ENCODE results near the gene SECISBP2L. TPM values are rescaled to one million over a fixed set of nuclear protein-coding genes. Genes with fewer than 3 reads are reported as not detected.

Gene SECISBP2L
- total and polyA plus RNA-seq, 2 experiments from 2014 or later, result 18.6 to 28.3 TPM

DNA sequence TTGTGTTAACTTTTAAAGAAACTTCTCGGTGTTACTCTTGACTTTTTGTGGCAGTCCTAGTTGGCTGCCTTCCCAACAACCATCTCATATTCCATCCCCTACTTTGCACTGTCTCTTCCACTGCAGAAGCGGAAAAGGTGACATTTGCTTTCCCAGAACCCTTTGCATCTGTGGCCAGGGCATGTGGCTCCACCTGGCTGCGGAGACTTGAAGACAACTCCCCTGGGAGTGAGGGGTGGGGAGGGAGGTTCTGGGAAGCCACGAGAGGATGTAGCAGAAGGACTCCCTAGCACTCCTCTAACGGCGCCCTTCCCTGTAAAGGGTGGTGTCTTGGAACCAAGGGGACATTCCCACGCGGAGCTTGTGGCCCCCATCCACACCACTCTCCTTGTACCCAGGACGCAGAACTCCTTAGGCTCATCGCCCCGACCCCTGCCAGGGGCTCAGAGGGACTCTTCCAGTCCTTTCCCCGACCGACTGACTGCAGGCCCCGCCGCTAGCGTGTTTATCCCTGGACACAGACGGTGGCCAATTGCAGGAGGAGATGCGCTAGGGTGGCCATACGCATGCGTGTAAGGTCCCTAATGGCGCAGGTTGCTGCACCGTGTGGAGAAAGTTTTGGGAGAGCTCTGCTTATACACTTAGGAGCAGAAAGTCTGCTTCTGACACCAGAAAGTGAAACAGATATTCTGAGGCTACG, 33.2 kb upstream of the SECISBP2L start:
- no peak overlapping the region for H3K4me2 ChIP-seq
- no peak overlapping the region for H3K27ac ChIP-seq (ENCODE audit: low read depth)
- TF ChIP-seq, protein P1, sequence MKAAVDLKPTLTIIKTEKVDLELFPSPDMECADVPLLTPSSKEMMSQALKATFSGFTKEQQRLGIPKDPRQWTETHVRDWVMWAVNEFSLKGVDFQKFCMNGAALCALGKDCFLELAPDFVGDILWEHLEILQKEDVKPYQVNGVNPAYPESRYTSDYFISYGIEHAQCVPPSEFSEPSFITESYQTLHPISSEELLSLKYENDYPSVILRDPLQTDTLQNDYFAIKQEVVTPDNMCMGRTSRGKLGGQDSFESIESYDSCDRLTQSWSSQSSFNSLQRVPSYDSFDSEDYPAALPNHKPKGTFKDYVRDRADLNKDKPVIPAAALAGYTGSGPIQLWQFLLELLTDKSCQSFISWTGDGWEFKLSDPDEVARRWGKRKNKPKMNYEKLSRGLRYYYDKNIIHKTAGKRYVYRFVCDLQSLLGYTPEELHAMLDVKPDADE (IDR thresholded peaks at IDR 0.05), result no peak
- TF ChIP-seq JUNB (IDR thresholded peaks at IDR 0.05; ENCODE audit: unreplicated experiment) (no peak), CTCF (conservative IDR thresholded peaks at IDR 0.05; ENCODE audit: low read depth in 2 of 2) (peak; percentile 31 to 65; a peak in 3 of 4 replicates)
- H3K27me3 Mint-ChIP-seq (ENCODE audit: insufficient read depth, low read depth, poor library complexity), result no peaks in the 10 kb centered on the region
- H3K9me3 Mint-ChIP-seq, result no peaks in the 10 kb centered on the region; the same call in 2 of the 3 replicates
- H4K20me1 ChIP-seq (replicated peaks; ENCODE audit: insufficient read depth), result no peaks in the 10 kb centered on the region
- DNase-seq (ENCODE audit: low spot score) (peak; percentile 42), ATAC-seq (peak; percentile 65)
- H2AFZ ChIP-seq, result no peak overlapping the region
- H3K4me3 ChIP-seq, result no peak overlapping the region
- H3K27me3 ChIP-seq (ENCODE audit: insufficient read depth), result no peaks in the 10 kb centered on the region
- H3K27ac Mint-ChIP-seq, result no peak overlapping the region
- H3K4me1 Mint-ChIP-seq, result no peaks in the 10 kb centered on the region; the same call in 2 of the 3 replicates
- no peaks in the 10 kb centered on the region for H3K4me1 ChIP-seq (ENCODE audit: insufficient read depth)
- H3K79me2 ChIP-seq (replicated peaks; ENCODE audit: insufficient read depth), result no peaks in the 10 kb centered on the region
- H3K36me3 ChIP-seq (ENCODE audit: insufficient read depth), result no peaks in the 10 kb centered on the region
- H3F3A ChIP-seq (replicated peaks; ENCODE audit: low read depth), result no peaks in the 10 kb centered on the region
- no peak overlapping the region for H3K4me3 Mint-ChIP-seq
- no peaks in the 10 kb centered on the region for H3K36me3 Mint-ChIP-seq (ENCODE audit: low read depth)
- peaks cover 5% of the 10 kb centered on the region; the same call in 1 of the 2 replicates for H3K9me2 ChIP-seq (ENCODE audit: insufficient read depth)

GRCh38 chr15:49075881-49076280, 29.6 kb upstream of the SECISBP2L start:
- no peaks in the 10 kb centered on the region; the same call in 2 of the 3 replicates for H3K4me1 Mint-ChIP-seq
- TF ChIP-seq POLR2AphosphoS5 (IDR thresholded peaks at IDR 0.05; ENCODE audit: low read depth) (no peak), JUNB (IDR thresholded peaks at IDR 0.05; ENCODE audit: unreplicated experiment) (no peak), STAT1 (IDR thresholded peaks at IDR 0.05; ENCODE audit: unreplicated experiment) (no peak), ZNF331 (CRISPR knock-in tag; IDR thresholded peaks at IDR 0.05; ENCODE audit: low read depth) (no peak), CREB1 (CRISPR knock-in tag; IDR thresholded peaks at IDR 0.05; ENCODE audit: low read depth) (no peak), ZNF114 (CRISPR knock-in tag; IDR thresholded peaks at IDR 0.05) (no peak), NANOG (IDR thresholded peaks at IDR 0.05; ENCODE audit: borderline replicate concordance) (no peak), EZH2phosphoT487 (IDR thresholded peaks at IDR 0.05; ENCODE audit: unreplicated experiment) (no peak)
- TF ChIP-seq, protein P1 (IDR thresholded peaks at IDR 0.05), result no peak
- TF ChIP-seq, protein P2, sequence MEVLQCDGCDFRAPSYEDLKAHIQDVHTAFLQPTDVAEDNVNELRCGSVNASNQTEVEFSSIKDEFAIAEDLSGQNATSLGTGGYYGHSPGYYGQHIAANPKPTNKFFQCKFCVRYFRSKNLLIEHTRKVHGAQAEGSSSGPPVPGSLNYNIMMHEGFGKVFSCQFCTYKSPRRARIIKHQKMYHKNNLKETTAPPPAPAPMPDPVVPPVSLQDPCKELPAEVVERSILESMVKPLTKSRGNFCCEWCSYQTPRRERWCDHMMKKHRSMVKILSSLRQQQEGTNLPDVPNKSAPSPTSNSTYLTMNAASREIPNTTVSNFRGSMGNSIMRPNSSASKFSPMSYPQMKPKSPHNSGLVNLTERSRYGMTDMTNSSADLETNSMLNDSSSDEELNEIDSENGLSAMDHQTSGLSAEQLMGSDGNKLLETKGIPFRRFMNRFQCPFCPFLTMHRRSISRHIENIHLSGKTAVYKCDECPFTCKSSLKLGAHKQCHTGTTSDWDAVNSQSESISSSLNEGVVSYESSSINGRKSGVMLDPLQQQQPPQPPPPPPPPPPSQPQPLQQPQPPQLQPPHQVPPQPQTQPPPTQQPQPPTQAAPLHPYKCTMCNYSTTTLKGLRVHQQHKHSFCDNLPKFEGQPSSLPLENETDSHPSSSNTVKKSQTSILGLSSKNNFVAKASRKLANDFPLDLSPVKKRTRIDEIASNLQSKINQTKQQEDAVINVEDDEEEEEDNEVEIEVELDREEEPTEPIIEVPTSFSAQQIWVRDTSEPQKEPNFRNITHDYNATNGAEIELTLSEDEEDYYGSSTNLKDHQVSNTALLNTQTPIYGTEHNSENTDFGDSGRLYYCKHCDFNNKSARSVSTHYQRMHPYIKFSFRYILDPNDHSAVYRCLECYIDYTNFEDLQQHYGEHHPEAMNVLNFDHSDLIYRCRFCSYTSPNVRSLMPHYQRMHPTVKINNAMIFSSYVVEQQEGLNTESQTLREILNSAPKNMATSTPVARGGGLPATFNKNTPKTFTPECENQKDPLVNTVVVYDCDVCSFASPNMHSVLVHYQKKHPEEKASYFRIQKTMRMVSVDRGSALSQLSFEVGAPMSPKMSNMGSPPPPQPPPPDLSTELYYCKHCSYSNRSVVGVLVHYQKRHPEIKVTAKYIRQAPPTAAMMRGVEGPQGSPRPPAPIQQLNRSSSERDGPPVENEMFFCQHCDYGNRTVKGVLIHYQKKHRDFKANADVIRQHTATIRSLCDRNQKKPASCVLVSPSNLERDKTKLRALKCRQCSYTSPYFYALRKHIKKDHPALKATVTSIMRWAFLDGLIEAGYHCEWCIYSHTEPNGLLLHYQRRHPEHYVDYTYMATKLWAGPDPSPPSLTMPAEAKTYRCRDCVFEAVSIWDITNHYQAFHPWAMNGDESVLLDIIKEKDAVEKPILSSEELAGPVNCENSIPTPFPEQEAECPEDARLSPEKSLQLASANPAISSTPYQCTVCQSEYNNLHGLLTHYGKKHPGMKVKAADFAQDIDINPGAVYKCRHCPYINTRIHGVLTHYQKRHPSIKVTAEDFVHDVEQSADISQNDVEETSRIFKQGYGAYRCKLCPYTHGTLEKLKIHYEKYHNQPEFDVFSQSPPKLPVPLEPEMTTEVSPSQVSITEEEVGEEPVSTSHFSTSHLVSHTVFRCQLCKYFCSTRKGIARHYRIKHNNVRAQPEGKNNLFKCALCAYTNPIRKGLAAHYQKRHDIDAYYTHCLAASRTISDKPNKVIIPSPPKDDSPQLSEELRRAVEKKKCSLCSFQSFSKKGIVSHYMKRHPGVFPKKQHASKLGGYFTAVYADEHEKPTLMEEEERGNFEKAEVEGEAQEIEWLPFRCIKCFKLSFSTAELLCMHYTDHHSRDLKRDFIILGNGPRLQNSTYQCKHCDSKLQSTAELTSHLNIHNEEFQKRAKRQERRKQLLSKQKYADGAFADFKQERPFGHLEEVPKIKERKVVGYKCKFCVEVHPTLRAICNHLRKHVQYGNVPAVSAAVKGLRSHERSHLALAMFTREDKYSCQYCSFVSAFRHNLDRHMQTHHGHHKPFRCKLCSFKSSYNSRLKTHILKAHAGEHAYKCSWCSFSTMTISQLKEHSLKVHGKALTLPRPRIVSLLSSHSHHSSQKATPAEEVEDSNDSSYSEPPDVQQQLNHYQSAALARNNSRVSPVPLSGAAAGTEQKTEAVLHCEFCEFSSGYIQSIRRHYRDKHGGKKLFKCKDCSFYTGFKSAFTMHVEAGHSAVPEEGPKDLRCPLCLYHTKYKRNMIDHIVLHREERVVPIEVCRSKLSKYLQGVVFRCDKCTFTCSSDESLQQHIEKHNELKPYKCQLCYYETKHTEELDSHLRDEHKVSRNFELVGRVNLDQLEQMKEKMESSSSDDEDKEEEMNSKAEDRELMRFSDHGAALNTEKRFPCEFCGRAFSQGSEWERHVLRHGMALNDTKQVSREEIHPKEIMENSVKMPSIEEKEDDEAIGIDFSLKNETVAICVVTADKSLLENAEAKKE (CRISPR knock-in tag; IDR thresholded peaks at IDR 0.05), result no peak
- no peak overlapping the region for H3K27ac Mint-ChIP-seq
- no peaks in the 10 kb centered on the region; the same call in 2 of the 3 replicates for H3K9me3 Mint-ChIP-seq
- H3K36me3 ChIP-seq (ENCODE audit: insufficient read depth), result no peaks in the 10 kb centered on the region
- H3K27ac ChIP-seq (ENCODE audit: low read depth), result no peak overlapping the region
- H3K9me2 ChIP-seq (ENCODE audit: insufficient read depth), result peaks cover 5% of the 10 kb centered on the region; the same call in 1 of the 2 replicates
- H3K27me3 ChIP-seq (ENCODE audit: insufficient read depth), result no peaks in the 10 kb centered on the region
- no peaks in the 10 kb centered on the region for H4K20me1 ChIP-seq (replicated peaks; ENCODE audit: insufficient read depth)
- H3K27me3 Mint-ChIP-seq (ENCODE audit: insufficient read depth, low read depth, poor library complexity), result no peaks in the 10 kb centered on the region
- H3F3A ChIP-seq (replicated peaks; ENCODE audit: low read depth), result no peaks in the 10 kb centered on the region
- ATAC-seq, result no peak
- no peak overlapping the region for H3K4me2 ChIP-seq
- H3K4me1 ChIP-seq (ENCODE audit: insufficient read depth), result no peaks in the 10 kb centered on the region
- H3K79me2 ChIP-seq (replicated peaks; ENCODE audit: insufficient read depth), result no peaks in the 10 kb centered on the region
- H2AFZ ChIP-seq, result no peak overlapping the region
- no peak for DNase-seq (ENCODE audit: low spot score)
- no peak overlapping the region for H3K4me3 ChIP-seq
- H3K4me3 Mint-ChIP-seq, result no peak overlapping the region
- H3K36me3 Mint-ChIP-seq (ENCODE audit: low read depth), result no peaks in the 10 kb centered on the region
